SHP77 (cell line): ENCODE results near the gene UTS2.

Experiments used
- DNase-seq, 2 experiments: peaks; one replicate each; lab custom pipeline; 2025; lab: John Stamatoyannopoulos, UW

Gene UTS2

DNA sequence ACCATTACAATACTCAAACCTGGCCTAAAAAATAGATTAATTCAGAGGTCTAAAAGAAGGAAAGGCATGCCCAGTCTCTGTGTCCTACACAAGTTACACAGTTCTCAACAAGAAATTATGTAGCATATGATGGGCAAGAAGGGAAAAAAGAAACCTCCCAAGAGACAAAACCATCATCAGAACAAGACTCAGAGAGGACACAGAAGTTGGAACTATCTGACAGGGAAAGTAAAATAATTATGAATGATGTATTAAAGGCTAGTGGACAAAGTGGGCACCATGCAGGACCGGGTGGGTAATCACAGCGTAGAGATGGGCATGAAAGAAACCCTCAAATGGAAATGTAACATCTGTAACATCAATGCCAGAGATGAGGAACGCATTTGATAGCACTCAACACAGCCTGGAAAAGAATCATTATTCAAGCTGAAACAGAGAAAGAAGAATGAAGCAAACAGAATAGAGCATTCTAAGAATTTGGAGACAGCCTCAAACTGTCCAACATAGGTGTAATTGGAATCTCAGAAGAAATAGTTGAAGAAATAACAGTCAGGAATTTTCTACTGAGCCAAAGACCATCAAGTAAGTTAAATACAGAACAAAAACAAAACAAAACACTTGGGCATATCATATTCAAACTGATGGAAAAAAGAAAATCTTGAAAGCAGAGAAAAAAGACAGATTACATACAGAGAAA, 39.0 kb downstream of the UTS2 start:
- no peak for DNase-seq

DNA sequence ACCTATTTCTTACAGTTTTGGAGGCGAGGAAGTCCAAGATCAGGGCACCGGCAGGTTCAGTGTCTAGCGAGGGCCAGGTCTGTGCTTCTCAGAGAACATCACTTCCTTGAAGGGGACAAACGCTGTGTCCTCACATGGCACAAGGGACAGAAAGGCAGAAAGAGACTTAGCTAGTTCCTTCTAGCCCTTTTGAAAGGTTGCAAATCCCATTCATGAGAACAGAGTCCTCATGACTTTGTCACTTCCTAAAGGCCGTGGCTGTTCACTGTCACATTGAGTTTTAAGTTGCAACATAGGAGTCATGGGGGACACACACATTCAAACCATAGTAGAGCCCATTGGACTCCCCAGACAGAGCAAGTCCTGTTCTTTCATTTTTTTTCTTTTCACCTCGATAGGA, 41.4 kb downstream of the UTS2 start:
- no peak for DNase-seq

DNA sequence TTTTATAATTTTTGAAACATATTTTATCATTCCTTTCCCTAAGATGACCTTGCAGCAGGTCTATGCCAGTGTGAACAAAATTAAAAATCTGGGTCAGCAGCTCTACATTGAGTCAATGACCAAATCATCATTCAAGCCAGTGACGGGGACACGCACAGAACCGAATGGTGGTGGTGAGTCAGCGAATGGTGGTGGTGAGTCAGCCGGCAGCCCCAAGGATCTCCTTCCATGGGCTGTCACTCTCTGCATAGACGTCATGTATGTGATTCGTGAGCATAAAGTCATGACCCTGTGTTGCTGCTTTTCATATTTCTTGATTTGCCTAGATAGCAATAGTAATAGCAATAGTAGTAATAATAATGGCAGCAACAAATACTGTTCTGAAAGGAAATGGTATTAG, 42.5 kb downstream of the UTS2 start:
- DNase-seq = no peak

DNA sequence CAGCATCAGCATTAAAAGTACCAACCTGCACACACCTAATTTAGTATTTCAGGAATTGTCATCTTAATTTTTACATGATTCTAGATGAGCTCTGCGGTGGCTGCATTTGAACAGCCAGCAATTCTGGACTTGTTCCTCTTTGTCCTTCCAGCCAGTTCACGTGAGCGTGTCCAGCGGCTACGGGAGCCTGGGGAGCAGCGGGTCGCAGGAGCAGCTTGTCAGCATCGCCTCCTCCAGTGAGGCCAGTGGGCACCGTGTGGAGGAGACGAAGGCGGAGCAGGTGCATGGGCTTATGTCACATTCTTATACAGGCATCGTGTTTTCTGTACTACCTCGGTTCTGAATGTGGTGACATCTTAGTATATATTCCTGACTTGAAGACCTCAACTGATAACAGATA, 43.1 kb downstream of the UTS2 start:
- DNase-seq = no peak

DNA sequence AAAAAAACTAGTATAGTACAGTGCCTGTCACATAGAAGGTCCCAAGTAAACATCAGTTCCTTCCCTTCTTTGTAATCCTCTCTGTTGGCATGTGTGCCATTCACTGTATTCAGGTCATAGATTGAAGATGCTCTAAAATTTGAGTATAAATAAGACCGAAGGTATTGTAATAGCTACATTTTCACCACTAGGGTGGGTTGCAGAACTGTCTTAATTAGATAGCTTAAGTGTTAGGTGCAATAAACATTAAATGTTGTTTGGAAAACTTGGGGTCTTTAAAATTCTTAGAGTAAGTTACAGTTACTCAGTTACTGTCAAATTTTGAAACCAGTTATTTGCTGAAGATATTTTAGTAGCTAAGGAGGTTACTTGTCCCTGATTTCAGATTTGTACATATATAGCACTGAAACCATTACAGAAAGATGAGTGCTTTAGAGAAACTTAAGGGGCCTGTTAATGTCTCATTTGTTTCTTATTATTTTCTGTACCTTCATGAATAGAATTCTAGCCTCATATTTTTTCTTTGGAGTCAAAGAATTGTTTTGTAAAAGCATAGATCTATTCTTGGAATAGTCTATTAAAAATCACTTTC, 44.5 kb downstream of the UTS2 start:
- DNase-seq = peak; percentile 3 to 21

DNA sequence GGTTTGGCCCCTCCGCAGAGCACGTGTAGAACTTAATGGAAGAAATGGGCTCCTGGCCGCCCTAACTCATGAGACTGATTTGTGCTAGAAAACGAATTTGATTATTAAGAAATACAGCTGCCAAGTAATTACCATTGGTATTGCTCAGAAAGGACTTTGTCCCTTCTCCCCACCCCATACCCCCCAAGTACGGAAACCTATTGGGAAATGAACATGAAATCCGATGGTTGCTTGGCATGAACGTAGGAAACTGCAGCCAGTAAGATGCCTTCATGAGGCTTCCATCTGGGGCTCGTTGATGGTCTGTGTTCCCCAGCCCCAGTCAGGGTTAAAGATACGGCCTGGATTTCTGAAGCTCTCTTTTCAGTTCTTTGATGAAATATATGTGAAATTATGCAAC, 47.4 kb downstream of the UTS2 start:
- DNase-seq = no peak
